Right kidney (tissue), 1 donor: ENCODE results near the gene CIAO2B.

Experiments used
- DNase-seq: peaks from one replicate; pipeline ENCODE4 v3.0.0-alpha.2; 2016

Gene CIAO2B

DNA sequence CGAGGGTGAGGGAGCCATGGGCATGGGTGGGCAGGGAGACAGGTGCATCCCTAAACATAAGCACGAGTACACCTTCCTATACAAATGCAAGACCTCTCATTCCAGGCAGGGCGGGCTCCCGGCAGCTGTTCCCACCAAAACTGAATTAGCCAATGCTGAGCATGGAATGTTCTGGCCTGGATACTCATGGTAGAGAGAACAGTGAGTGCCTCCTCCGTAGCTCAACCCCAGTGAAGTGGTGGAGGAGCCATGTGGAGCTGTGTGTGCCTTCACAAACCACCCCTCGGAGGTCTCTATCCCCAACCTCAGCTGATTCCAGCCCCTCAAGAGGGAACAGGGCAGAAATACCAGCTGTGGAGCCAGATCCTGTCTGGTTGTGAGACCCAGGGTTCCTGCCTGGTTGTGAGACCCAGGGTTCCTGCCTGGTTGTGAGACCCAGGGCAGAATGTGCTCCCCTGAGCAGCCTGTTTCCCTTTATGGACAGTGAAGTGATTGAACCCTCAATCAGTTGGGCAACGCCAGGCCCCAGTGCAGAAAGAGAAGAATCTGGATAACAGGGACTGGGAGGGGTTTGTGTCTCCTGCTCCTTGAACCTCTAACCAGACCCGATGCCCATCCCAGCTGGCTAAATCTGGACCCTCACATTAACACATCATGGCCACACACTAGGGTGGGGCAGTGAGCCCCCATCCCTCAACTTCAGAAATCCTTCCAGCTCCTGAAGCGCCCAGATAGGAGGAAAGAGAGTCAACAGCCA, 13.1 kb downstream of the CIAO2B start:
- DNase-seq: no peak

- no peak for DNase-seq
Measured at GRCh38 chr16:66920299-66920590, 14.0 kb downstream of the CIAO2B start.

GRCh38 chr16:66919569-66920298, 14.5 kb downstream of the CIAO2B start:
- no peak for DNase-seq

- peak; percentile 75 for DNase-seq
Measured at GRCh38 chr16:66918803-66919568, 15.2 kb downstream of the CIAO2B start, which contains the start of gene CDH16. CDH16 (minus strand) TSS chr16:66918885; CDS start chr16:66918065, 820 bp downstream.

DNA sequence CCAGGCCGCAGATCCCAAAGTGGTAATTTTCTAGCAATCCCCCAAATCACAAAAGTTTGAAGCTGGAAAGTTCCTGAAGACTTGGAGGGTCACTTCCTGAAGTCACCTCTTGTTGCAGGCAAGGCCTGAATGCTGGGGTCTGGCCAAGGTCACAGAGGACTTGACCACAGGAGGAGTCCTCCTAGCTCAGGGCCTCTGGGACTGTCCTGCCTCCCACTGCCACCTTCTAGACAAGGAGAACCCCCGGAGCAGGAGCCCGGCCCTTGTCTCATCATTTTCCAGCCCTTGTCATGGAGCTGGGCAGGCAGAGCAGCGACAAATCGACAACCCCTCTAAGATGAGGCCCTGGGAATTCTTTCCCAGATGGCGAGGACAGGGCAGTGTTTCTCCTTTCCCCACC, 15.8 kb downstream of the CIAO2B start:
- no peak for DNase-seq

DNA sequence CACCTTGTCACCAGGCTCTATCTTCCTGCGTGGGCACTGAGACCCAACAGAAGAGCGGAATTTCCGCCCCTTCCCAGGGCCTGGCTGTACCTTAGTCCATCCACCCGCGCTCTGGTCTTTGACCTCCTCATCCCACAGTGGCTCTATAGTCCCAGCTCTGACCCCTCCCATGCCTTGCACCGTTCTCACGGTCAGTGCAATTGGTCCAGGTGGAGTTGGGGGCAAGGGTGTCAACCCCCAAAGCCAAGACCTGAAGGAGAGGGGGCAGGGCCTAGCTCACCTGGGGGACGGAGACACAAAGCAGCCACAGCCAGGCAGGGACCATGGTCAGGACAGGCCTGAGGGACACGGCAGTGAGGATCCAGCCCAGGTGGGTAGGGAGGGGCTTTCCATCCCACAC, 16.5 kb downstream of the CIAO2B start:
- no peak for DNase-seq

DNA sequence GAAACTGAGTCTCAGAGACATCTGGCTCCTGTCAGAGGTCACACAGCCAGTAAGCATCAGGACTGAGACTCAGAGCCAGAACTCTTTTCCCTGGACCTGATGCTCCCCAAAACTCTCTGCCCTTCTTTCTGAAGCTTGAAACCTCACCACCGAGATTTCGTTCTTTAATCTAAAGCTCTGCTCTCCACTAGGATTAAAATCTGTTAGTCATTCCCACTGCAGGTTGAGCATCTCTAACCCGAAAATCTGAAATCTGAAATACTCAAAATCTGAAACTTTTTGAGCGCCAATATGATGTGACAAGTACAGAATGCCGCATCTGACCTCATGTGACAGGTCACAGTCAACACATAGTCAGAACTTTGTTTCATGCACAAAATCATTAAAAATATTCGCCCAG, 17.7 kb downstream of the CIAO2B start:
- no peak for DNase-seq

- no peak for DNase-seq
Measured at GRCh38 chr16:66915041-66915440, 19.2 kb downstream of the CIAO2B start.

DNA sequence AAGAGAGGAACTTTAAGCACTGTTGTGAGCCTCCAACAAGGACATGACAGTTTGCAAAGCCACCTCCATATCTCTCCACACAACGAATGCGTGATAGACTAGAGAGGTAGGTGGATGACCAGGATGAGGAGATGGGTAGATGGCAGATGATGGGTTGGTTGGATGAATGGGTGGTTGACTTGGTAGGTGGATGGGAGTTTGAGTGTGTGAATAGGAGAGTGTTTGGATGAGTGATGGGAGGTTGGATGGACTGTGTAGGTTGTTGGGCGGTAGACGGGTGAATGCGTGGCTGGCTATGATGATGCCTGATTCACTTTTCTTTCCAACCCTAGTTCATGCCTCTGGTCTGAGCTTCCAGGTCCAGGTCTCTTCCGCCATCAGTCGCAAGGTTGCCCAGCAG, 19.7 kb downstream of the CIAO2B start:
- DNase-seq: no peak

GRCh38 chr16:66913711-66914110, 20.5 kb downstream of the CIAO2B start:
- no peak for DNase-seq

- no peak for DNase-seq
Measured at GRCh38 chr16:66913081-66913480, 21.1 kb downstream of the CIAO2B start.

- no peak for DNase-seq
Measured at GRCh38 chr16:66911801-66912200, 22.4 kb downstream of the CIAO2B start.

GRCh38 chr16:66911112-66911511, 23.1 kb downstream of the CIAO2B start:
- DNase-seq: no peak

- DNase-seq: no peak
Measured at GRCh38 chr16:66910175-66910940, 23.8 kb downstream of the CIAO2B start.

- DNase-seq: no peak
Measured at GRCh38 chr16:66908762-66909559, 25.2 kb downstream of the CIAO2B start.

DNA sequence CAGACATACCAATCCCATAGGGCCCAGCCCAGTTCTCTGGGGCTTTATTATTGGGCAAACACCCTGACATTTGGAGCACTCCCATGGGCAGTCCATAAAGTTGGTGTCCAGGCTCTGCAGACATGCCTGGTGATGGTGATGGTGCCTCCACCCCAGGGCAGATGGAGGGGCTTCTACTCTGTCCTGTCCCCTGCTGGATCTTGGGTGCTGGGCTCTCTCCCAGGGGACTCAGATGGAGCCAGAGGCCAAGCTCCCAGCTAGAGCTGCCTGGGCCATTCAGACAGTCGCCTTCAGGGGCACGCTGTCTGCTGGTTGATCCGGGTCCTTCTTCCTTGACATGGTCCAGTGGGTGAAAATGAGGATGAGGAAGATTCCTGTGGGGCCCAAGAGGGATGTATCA, 26.1 kb downstream of the CIAO2B start:
- DNase-seq: no peak

DNA sequence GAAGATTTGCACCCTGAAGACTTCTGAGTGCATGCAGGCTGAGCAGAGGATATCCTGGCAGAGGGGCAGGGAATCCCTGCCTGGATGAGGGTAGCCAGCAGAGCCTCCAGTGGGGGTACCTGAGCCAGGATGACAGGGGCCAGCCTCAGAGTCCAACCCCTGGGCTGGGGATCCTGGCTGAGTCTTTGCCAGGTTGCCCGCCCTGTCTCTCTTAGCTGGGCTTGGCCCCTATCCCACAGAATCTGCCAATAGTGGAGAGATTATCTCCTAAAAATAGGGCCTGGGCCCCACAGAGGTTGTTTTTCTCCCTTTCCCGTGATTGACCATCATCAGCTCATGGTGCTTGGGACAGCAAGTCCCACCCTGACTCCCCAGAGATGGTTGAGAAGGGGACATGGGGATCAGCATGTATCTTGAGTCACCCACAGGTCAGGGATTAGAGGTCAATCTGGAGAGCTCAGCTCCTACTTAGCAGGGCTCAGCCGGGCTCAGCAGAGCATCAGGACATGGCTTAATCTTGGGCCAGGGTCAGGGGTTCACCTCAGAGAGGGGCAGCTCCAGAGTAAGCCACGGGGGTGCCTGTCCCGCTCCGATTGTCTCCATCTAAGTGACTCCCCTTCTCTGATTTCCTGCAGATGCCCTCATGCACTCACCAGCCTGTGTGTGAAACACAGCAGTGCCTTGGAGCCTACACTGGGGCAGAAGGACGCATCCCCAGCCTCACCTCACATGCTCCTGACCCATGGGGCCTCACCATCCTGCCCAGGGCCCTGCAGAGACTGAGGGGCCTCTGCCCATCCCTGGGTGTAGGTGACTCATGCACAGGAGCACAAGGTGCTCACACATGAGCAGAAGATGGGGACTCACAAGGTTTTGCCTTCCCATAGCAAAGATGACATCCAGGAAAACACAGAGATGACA, 27.0 kb downstream of the CIAO2B start:
- DNase-seq: no peak

DNA sequence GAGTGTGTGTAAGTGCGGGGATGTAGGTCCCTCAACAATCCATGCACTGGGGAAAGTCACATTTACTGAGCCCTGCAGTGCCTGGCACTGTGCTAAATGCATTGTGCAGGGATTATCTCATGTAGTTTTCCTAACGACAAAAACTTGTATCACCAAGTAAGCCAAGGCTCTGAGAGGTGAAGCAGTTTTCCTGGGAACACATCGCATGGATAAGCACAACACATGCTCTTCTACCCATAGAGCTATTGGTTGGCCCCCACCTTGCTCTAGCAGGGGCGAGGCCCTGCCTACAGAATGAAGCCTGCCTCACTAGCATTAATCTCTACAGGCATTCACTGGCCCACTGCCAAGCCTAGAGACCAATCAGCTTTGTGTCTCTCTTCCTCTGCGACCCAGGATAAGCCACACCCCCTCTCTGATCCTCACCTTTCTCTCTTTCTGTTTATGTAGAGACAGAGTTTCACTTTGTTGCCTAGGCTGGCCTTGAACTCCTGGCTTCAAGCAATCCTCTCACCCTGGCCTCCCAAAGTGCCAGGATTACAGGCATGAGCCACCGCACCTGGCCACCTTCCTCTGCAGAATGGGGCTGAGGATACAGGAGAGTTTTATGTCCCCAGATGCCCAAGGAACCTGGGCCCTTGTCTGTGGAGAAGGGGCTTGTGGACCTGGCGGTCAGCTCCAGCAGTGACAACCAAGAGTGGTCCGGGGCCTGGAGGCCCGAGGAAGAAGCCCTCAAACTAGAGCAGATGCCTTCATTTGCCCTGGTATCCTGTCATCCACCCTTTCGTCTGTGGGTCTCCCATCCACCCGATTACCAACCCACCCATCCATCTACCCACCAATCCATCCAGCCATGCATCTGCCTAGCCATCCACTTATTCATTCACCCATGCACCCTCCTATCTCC, 28.3 kb downstream of the CIAO2B start:
- no peak for DNase-seq

DNA sequence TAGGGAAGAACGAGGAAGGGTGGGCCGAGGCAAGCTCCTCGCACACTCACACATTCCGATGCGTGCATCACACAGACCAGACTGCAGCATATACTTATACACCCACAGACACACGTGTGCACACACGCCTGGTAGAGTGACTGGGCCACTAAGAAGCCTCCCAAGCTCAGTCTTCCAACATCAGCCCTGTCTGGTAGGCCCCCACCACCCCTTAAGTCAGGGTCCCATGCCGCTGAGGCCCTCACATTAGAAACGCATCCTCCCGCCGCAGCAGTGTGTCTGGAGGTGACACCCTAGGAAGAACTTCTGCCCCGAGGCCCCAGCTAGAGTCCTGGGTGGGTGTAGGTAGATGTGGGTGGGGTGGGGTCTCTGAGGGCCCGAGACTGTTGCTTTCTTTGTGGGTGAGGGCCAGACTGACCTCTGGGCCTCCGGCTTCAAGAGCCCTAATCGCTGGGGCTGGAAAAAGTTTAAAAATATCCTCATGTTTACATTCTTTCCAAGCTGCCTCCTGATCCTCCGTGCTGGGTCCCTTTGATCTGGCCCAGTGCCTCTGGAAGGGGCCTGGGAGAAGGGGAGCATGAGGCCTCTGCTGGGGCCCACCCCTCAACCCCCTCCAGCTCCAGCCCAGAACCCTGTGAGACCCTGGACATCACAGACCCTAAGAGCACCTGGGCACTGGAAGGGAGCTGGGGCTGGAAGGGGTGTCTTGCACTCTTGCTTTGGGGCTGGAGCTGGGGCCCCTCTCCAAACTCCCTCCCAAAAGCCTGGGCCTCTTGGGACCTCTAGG, 29.2 kb downstream of the CIAO2B start:
- no peak for DNase-seq
